ENCODE data around the gene DDX41.
A peak's percentile ranks its signal among the peaks of the same experiment; 100 is the strongest.
"Not testable (repeated sequence)": the region's sequence is repeated elsewhere in the genome, so short reads cannot be mapped to it uniquely, and the experiment has no call there.

The DDX41 gene

GRCh38 chr5:177516601-177517568, at the start of gene DDX41:
Gene DDX41 (minus strand): TSS chr5:177516961. CDS start chr5:177516945, 16 bp downstream.
- DNase-seq = peak; percentile 90

GRCh38 chr5:177565046-177565445, 48.3 kb upstream of the DDX41 start:
- DNase-seq = no peak

GRCh38 chr5:177559446-177559941, 42.7 kb upstream of the DDX41 start:
- DNase-seq = not testable (repeated sequence)

GRCh38 chr5:177557796-177558195, 41.0 kb upstream of the DDX41 start:
- DNase-seq = no peak

GRCh38 chr5:177557041-177557647, 40.4 kb upstream of the DDX41 start:
- DNase-seq = no peak

GRCh38 chr5:177555665-177556064, 38.9 kb upstream of the DDX41 start:
- DNase-seq = no peak

- no peak for DNase-seq
Observed at GRCh38 chr5:177555228-177555627, 38.5 kb upstream of the DDX41 start.

- DNase-seq = peak; percentile 52
Observed at GRCh38 chr5:177554474-177555111, 37.8 kb upstream of the DDX41 start, which contains the start of gene FAM193B. Gene FAM193B (minus strand): TSS chr5:177554563. CDS start chr5:177554458, 105 bp downstream.

GRCh38 chr5:177553671-177554429, 37.1 kb upstream of the DDX41 start:
- no peak for DNase-seq

- DNase-seq = no peak
Observed at GRCh38 chr5:177552839-177553455, 36.2 kb upstream of the DDX41 start.

GRCh38 chr5:177550122-177550521, 33.4 kb upstream of the DDX41 start:
- no peak for DNase-seq

- DNase-seq = peak; percentile 50
Observed at GRCh38 chr5:177548495-177548894, 31.7 kb upstream of the DDX41 start.

- DNase-seq = no peak
Observed at GRCh38 chr5:177547736-177548135, 31.0 kb upstream of the DDX41 start.

GRCh38 chr5:177546258-177546741, 29.5 kb upstream of the DDX41 start:
- DNase-seq = no peak

- DNase-seq = no peak
Observed at GRCh38 chr5:177545487-177546257, 28.9 kb upstream of the DDX41 start.

GRCh38 chr5:177542816-177543465, 26.2 kb upstream of the DDX41 start:
- DNase-seq = no peak

GRCh38 chr5:177540438-177540837, 23.7 kb upstream of the DDX41 start:
- DNase-seq = no peak

- no peak for DNase-seq
Observed at GRCh38 chr5:177539411-177539810, 22.6 kb upstream of the DDX41 start.

GRCh38 chr5:177538876-177539275, 22.1 kb upstream of the DDX41 start:
- DNase-seq = no peak

All from NCI-H2081 treated with DMSO at 0.1 percent for 48 hours (cell line).